ENCODE results near the gene QRFP. TPM values are rescaled to one million over a fixed set of nuclear protein-coding genes. Genes with fewer than 3 reads are reported as not detected.

QRFP gene
- total and polyA plus RNA-seq, 11 donors: not detected

GRCh38 chr9:130935648-130936271 lies 39.1 kb upstream of the QRFP start:
- TF ChIP-seq POLR2A (IDR thresholded peaks at IDR 0.05): no peak
- TF ChIP-seq, protein P1, sequence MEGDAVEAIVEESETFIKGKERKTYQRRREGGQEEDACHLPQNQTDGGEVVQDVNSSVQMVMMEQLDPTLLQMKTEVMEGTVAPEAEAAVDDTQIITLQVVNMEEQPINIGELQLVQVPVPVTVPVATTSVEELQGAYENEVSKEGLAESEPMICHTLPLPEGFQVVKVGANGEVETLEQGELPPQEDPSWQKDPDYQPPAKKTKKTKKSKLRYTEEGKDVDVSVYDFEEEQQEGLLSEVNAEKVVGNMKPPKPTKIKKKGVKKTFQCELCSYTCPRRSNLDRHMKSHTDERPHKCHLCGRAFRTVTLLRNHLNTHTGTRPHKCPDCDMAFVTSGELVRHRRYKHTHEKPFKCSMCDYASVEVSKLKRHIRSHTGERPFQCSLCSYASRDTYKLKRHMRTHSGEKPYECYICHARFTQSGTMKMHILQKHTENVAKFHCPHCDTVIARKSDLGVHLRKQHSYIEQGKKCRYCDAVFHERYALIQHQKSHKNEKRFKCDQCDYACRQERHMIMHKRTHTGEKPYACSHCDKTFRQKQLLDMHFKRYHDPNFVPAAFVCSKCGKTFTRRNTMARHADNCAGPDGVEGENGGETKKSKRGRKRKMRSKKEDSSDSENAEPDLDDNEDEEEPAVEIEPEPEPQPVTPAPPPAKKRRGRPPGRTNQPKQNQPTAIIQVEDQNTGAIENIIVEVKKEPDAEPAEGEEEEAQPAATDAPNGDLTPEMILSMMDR (IDR thresholded peaks at IDR 0.05): no peak
- peaks cover 49 to 89% (median 69%) of the 10 kb centered on the region in 9 donors for H3K27me3 ChIP-seq
- H3K4me1 ChIP-seq: peaks cover 0 to 56% (median 22%) of the 10 kb centered on the region in 12 donors
- H3K4me3 ChIP-seq: no peak overlapping the region
- ATAC-seq (no peak), DNase-seq (peak in 1 of 5 donors; percentile 19)
- intact Hi-C loops (cut with DNase I): loop anchor here in 3 of 10 donors (2.0 to 5.0 kb wide), 3 partner anchors 62 to 163 kb away; no protein-coding TSS in a partner anchor
- no peaks in the 10 kb centered on the region for H3K36me3 ChIP-seq
- no peaks in the 10 kb centered on the region for H3K9me3 ChIP-seq
- 78 to 84% (median 82%) methylated on average over 13 of the region's 13 CpGs for WGBS, 4 donors
- no peak overlapping the region for H3K27ac ChIP-seq

- H3K4me1 ChIP-seq: peaks cover 0 to 54% (median 22%) of the 10 kb centered on the region in 12 donors
- peaks cover 41 to 81% (median 61%) of the 10 kb centered on the region in 9 donors for H3K27me3 ChIP-seq
- intact Hi-C loops (cut with DNase I): loop anchor here in 3 of 10 donors (5.0 kb wide), 4 partner anchors 58 to 163 kb away; no protein-coding TSS in a partner anchor
- no peak for ATAC-seq
- no peak overlapping the region for H3K27ac ChIP-seq
- 56 to 64% (median 61%) methylated on average over 16 of the region's 16 CpGs for whole genome bisulfite sequencing, 4 donors
- no peak for TF ChIP-seq POLR2A (IDR thresholded peaks at IDR 0.05)
- TF ChIP-seq, protein P1 (IDR thresholded peaks at IDR 0.05): no peak
- H3K4me3 ChIP-seq: no peak overlapping the region
- H3K36me3 ChIP-seq: no peaks in the 10 kb centered on the region
- H3K9me3 ChIP-seq: no peaks in the 10 kb centered on the region
- peak in 1 of 5 donors; percentile 9 for DNase-seq
Measured at GRCh38 chr9:130934702-130935647, 38.4 kb upstream of the QRFP start.

DNA sequence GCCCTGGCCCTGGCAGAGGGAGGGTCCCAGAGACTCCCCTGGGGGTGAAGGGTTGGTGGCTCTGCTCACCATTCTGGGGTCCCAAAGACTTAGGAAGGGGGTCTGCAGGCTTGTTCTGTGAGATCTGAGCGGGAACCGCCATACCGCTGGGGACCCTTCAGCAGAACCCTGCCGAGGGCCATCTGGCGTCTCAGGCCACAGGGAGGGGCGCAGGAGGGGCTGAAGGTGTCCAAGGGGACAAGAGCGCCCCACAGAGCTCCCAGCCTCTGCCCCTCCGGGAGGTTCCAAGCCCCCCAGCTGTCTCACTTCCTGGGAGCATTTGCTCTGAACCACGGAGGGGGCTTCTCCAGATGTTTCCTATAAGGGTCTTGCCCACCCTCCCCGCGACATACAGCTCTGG lies 37.6 kb upstream of the QRFP start:
- Histone ChIP-seq H3K9me3 (no peaks in the 10 kb centered on the region), H3K36me3 (no peaks in the 10 kb centered on the region), H3K27me3 (peaks cover 36 to 74% (median 54%) of the 10 kb centered on the region in 9 donors), H3K4me1 (peaks cover 0 to 46% (median 18%) of the 10 kb centered on the region in 12 donors), H3K4me3 (no peak overlapping the region), H3K27ac (no peak overlapping the region)
- intact Hi-C loops (cut with DNase I): loop anchor here in 2 of 10 donors (5.0 kb wide), 2 partner anchors 57 to 62 kb away; no protein-coding TSS in a partner anchor
- no peak for ATAC-seq
- WGBS, 4 donors: 74 to 79% (median 78%) methylated on average over 11 of the region's 11 CpGs
- DNase-seq: no peak
- TF ChIP-seq, protein P1 (IDR thresholded peaks at IDR 0.05): no peak
- no peak for TF ChIP-seq POLR2A (IDR thresholded peaks at IDR 0.05)
